GM21526 (cell line): ENCODE measurements around the gene PREB.

Experiments used
- ATAC-seq: cut with Tn5 transposase; IDR thresholded peaks from one replicate; pipeline ENCODE4 v1.9.1; 2021; ENCODE audit warnings: moderate library complexity; ENCODE audit not compliant: unreplicated experiment, low FRiP score

PREB gene

DNA sequence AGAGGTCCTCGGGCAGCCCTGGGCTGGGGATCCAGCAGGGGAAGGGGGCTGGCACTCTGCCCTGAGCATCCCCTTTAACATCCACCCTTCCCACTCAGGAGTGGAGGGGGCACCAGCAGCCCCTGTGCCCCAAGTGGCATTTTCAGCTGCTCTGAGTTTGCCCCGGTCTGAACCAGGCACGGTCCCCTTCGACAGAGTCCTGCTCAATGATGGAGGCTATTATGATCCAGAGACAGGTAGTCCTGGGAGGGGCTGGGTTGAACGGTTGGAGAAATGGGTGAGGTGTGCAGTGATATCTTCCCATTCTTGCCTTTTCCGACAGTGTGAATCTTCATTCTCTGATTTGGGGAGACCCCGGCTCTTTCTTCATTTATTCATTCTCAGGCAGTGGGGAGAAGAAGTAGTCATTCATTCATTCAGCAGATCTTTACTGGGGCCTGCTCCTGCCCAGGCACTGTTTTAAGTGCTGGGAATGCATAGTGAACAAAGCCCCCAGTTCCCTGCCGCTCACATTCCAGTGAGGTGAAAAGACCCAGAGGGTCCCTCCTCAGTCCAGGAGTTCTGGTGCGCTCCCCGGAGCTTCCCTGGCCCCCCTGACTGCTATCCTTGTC lies 49.3 kb downstream of the PREB start:
- no peak for ATAC-seq

- no peak for ATAC-seq
Observed at GRCh38 chr2:27084297-27085061, 50.0 kb downstream of the PREB start.

- no peak for ATAC-seq
Observed at GRCh38 chr2:27083410-27084296, 50.8 kb downstream of the PREB start.

GRCh38 chr2:27082773-27083409 lies 51.5 kb downstream of the PREB start:
- no peak for ATAC-seq

- no peak for ATAC-seq
Observed at GRCh38 chr2:27081984-27082772, 52.3 kb downstream of the PREB start.
